HEK293T (cell line): ENCODE results near the gene GARNL3.

Experiments used
- CTCF ChIA-PET: fragments of 350-600 bp; formaldehyde crosslinking; extraction: SDS; loops from one replicate; lab custom pipeline; 2021; ENCODE audit warnings: antibody characterized with exemption, inconsistent platforms; lab: Yijun Ruan, JAX
- POLR2A ChIA-PET: fragments of 350-600 bp; formaldehyde crosslinking; extraction: SDS; loops from one replicate; lab custom pipeline; 2020; ENCODE audit warnings: antibody characterized with exemption, inconsistent platforms; lab: Yijun Ruan, JAX
- DNase-seq: peaks from one replicate; pipeline ENCODE4 v3.0.0; 2012; ENCODE audit warnings: mixed read lengths; ENCODE audit errors: extremely low spot score
- ARNT ChIP-seq: fragments of 450-650 bp; IDR thresholded peaks from 2 replicates; pipeline ENCODE4 v1.6.1; 2017; ENCODE audit warnings: mild to moderate bottlenecking
- BHLHE40 ChIP-seq: fragments of 450-650 bp; IDR thresholded peaks from 2 replicates; pipeline ENCODE4 v1.6.1; 2016; ENCODE audit warnings: mild to moderate bottlenecking, moderate library complexity, borderline replicate concordance
- CTBP1 ChIP-seq: fragments of 450-650 bp; IDR thresholded peaks from 2 replicates; pipeline ENCODE4 v1.6.1; 2016; ENCODE audit warnings: borderline replicate concordance
- ELF4 ChIP-seq: fragments of 450-650 bp; IDR thresholded peaks from 2 replicates; pipeline ENCODE4 v1.6.1; 2017; ENCODE audit warnings: antibody characterized with exemption
- FOXA1 ChIP-seq: fragments of 450-650 bp; IDR thresholded peaks from 2 replicates; pipeline ENCODE4 v1.6.1; 2016; ENCODE audit warnings: mild to moderate bottlenecking
- FOXK2 ChIP-seq: fragments of 450-650 bp; IDR thresholded peaks from 2 replicates; pipeline ENCODE4 v1.6.1; 2016; ENCODE audit warnings: mild to moderate bottlenecking
- FOXM1 ChIP-seq: fragments of 450-650 bp; IDR thresholded peaks from 2 replicates; pipeline ENCODE4 v1.6.1; 2017; ENCODE audit warnings: mild to moderate bottlenecking, borderline replicate concordance
- HDGF ChIP-seq: fragments of 450-650 bp; IDR thresholded peaks from 2 replicates; pipeline ENCODE4 v1.6.1; 2017; ENCODE audit warnings: antibody characterized with exemption, borderline replicate concordance
- L3MBTL2 ChIP-seq: fragments of 450-650 bp; conservative IDR thresholded peaks from 2 replicates; pipeline ENCODE4 v1.6.1; 2016; ENCODE audit warnings: mild to moderate bottlenecking
- LEF1 ChIP-seq: fragments of 450-650 bp; IDR thresholded peaks from 2 replicates; pipeline ENCODE4 v1.6.1; 2017; ENCODE audit warnings: mild to moderate bottlenecking, borderline replicate concordance
- NFRKB ChIP-seq: fragments of 450-650 bp; IDR thresholded peaks from 2 replicates; pipeline ENCODE4 v1.6.1; 2016; ENCODE audit warnings: mild to moderate bottlenecking, moderate library complexity
- SP1 ChIP-seq: fragments of 450-650 bp; IDR thresholded peaks from 2 replicates; pipeline ENCODE4 v1.6.1; 2017
- SUZ12 ChIP-seq: fragments of 450-650 bp; IDR thresholded peaks from 2 replicates; pipeline ENCODE4 v1.6.1; 2016; ENCODE audit warnings: mild to moderate bottlenecking
- TARDBP ChIP-seq: fragments of 450-650 bp; IDR thresholded peaks from 2 replicates; pipeline ENCODE4 v1.6.1; 2016
- ZNF384 ChIP-seq: fragments of 450-650 bp; IDR thresholded peaks from 2 replicates; pipeline ENCODE4 v1.6.1; 2016
- TF ChIP-seq, protein P1 (sequence below): fragments of 450-650 bp; IDR thresholded peaks from 2 replicates; pipeline ENCODE4 v1.6.1; 2016

GARNL3 gene

GRCh38 chr9:127353882-127354281 is 89.3 kb downstream of the GARNL3 start:
- CTCF ChIA-PET, result no interaction called here
- POLR2A ChIA-PET, result no interaction called here
- DNase-seq, result no peak
- TF ChIP-seq HDGF (no peak), BHLHE40 (no peak), ARNT (no peak), CTBP1 (no peak), SUZ12 (no peak), TARDBP (no peak), FOXA1 (no peak), FOXM1 (no peak), FOXK2 (no peak), LEF1 (no peak)

DNA sequence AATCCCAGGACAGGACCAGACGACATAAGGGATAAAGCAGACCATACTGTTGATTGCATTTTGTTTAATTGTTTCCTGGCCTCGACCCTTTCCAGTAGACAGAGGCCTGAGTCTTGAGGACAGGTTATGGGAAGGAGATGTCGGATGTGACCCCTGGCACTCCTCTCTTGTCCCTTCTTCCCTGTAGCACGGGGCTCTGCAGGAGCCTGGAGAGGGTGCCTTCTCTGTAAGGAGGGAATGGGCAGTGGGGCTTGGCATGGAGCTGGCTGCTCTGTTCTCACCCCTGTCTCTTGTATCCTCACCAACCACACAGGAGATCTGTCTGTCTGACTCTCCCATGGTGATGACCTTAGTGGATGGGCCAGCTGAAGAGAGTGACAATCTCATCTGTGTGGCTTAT is 92.3 kb downstream of the GARNL3 start:
- TF ChIP-seq ARNT, result no peak
- no peak for TF ChIP-seq FOXA1
- TF ChIP-seq CTBP1, result no peak
- TF ChIP-seq LEF1, result no peak
- no peak for DNase-seq
- CTCF ChIA-PET, result no interaction called here
- POLR2A ChIA-PET, result no interaction called here

DNA sequence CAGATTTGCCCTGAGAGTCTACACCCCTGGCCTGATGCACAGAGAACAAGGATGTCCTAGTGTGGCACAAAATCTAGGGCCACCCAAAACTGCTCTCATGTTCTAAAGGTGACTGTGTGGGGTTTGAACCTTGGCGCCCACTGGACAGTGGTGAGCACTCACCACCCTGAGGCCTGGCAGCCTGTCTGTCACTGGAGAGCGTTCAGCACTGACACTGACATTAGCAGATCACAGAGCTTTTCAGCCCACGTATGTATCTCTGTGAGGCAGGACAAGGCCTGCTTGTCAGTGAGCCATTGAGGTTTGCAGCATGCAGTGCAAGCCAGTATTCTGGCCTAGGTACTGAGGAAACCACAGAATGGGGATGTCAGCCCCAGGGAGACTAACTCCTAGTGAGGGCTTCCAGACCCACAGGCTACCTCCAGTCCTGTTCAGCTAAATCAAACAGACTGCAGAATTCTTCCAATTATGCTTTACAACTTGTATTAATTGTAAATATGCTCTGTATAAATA is 93.5 kb downstream of the GARNL3 start:
- no peak for DNase-seq
- ChIA-PET POLR2A (no interaction called here), CTCF (no interaction called here)
- TF ChIP-seq FOXK2 (no peak), ARNT (no peak), SUZ12 (no peak), NFRKB (no peak), TARDBP (no peak), CTBP1 (no peak), FOXM1 (no peak), ELF4 (no peak), LEF1 (no peak)

- ChIA-PET POLR2A (no interaction called here), CTCF (no interaction called here)
- TF ChIP-seq FOXK2 (no peak), HDGF (no peak), FOXA1 (no peak), TARDBP (no peak), SP1 (no peak), ELF4 (no peak), ZNF384 (no peak), ARNT (no peak), NFRKB (no peak), BHLHE40 (no peak), SUZ12 (no peak), FOXM1 (no peak), L3MBTL2 (no peak), LEF1 (no peak), CTBP1 (no peak)
- TF ChIP-seq, protein P1, sequence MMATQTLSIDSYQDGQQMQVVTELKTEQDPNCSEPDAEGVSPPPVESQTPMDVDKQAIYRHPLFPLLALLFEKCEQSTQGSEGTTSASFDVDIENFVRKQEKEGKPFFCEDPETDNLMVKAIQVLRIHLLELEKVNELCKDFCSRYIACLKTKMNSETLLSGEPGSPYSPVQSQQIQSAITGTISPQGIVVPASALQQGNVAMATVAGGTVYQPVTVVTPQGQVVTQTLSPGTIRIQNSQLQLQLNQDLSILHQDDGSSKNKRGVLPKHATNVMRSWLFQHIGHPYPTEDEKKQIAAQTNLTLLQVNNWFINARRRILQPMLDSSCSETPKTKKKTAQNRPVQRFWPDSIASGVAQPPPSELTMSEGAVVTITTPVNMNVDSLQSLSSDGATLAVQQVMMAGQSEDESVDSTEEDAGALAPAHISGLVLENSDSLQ, result no peak
- no peak for DNase-seq
Measured at GRCh38 chr9:127358770-127359169, 94.2 kb downstream of the GARNL3 start.

DNA sequence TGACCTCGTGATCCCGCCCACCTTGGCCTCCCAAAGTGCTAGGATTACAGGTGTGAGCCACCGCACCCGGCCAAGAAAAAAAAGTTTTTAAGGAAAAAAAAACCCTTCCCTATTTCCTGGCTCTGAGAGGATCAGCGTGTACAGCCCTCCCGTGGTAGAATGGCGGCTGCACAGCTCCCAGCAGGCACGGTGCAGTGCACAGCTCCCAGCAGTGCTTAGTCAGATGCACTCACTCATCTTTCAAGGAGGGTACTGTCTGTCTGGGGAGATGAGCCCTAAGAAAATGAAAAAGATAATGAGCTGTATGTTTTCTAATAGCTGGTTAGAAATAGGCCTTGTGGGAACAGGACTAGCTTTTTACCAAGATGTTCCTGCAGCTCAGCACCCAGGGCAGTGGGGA is 95.7 kb downstream of the GARNL3 start:
- TF ChIP-seq FOXK2 (no peak), BHLHE40 (no peak), ZNF384 (no peak), ELF4 (no peak), TARDBP (no peak), NFRKB (no peak), HDGF (no peak), SUZ12 (no peak), FOXM1 (no peak), LEF1 (no peak), SP1 (no peak), L3MBTL2 (no peak)
- ChIA-PET CTCF (interaction anchor here (0.6 to 1.5 kb wide), 5 partner anchors 10 to 521 kb away, joined by 3 to 5 read pairs (median 4); partner anchors contain the start of gene SLC2A8), POLR2A (interaction anchor here (1.1 kb wide), 3 partner anchors 29 to 64 kb away, joined by 3 to 4 read pairs (median 4); partner anchors contain the start of genes SLC2A8 and ZNF79)
- no peak for DNase-seq

DNA sequence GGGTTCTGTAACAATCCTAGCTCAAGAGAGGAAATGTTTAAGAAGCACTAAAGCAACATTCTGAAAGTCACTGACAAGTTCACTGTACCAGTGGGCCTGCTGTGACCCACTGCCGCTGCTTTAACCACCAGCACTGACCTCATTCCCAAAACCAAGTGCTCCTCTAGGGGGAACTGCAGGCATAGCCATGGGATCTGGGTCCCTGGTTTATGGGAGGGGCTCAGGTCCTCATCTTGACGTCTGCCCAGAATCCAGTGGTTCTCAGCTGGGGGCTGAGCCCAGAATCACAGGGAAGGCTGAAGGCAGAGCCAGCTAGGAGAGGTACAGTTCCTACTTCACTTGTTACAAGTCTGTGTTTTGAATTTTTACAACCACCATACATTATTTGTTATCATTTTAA is 96.3 kb downstream of the GARNL3 start:
- POLR2A ChIA-PET, result interaction anchor here (0.8 to 1.1 kb wide), 4 partner anchors 9 to 63 kb away, joined by 3 to 4 read pairs (median 4); partner anchors contain the start of genes SLC2A8 and ZNF79
- CTCF ChIA-PET, result interaction anchor here (0.6 to 1.5 kb wide), 6 partner anchors 9 to 520 kb away, joined by 3 to 5 read pairs (median 4); no protein-coding TSS in a partner anchor
- DNase-seq, result peak; percentile 63
- TF ChIP-seq, protein P1, result no peak
- TF ChIP-seq TARDBP (no peak), L3MBTL2 (no peak), LEF1 (no peak), SUZ12 (no peak), CTBP1 (no peak), ZNF384 (no peak), FOXM1 (no peak), FOXK2 (no peak), ARNT (no peak), FOXA1 (no peak), ELF4 (no peak), SP1 (no peak), BHLHE40 (no peak), HDGF (no peak), NFRKB (no peak)
